ENCODE data around the gene RAB40C. TPM values are rescaled to one million over a fixed set of nuclear protein-coding genes. Genes with fewer than 3 reads are reported as not detected.

RAB40C gene
- total RNA-seq, 1 experiment from 2014 or later: 19.1 TPM

GRCh38 chr16:637081-638018, 47.5 kb downstream of the RAB40C start:
- intact Hi-C loops (cut with micrococcal nuclease; ENCODE audit: unreplicated experiment): loop anchor here (2.0 kb wide), 1 partner anchor 49 kb away; no protein-coding TSS in a partner anchor
- Histone ChIP-seq H3K4me1 (peaks cover 10% of the 10 kb centered on the region), H3K9me3 (no peaks in the 10 kb centered on the region), H3K27me3 (replicated peaks; ENCODE audit: control insufficient read depth, insufficient read depth, low read length) (no peaks in the 10 kb centered on the region), H3K36me3 (ENCODE audit: control insufficient read depth, insufficient read depth, low read length) (no peaks in the 10 kb centered on the region), H3K4me3 (ENCODE audit: low read depth, low read length) (peak overlapping the region; percentile 73)
- BruUV-seq (replicated peaks): no TSS peak
- H3K27ac Mint-ChIP-seq (ENCODE audit: unreplicated experiment): peak overlapping the region; percentile 98
- no peaks in the 10 kb centered on the region for H3K9me3 Mint-ChIP-seq (ENCODE audit: unreplicated experiment)
- no peaks in the 10 kb centered on the region for H3K27me3 Mint-ChIP-seq (ENCODE audit: insufficient read depth, unreplicated experiment)
- ChIA-PET POLR2A (no interaction called here), CTCF (interaction anchor here (0.9 to 1.3 kb wide), 2 partner anchors 47 to 110 kb away, joined by 4 to 5 read pairs; partner anchors contain the start of gene CAPN15)
- no peak for TF ChIP-seq CTCF (IDR thresholded peaks at IDR 0.05; ENCODE audit: insufficient read depth in 1 of 2, low read depth in 1 of 2, low read length in 1 of 2, severe bottlenecking in 1 of 2, unreplicated experiment in 1 of 2)
- peak overlapping the region; percentile 93 for H3K4me3 Mint-ChIP-seq (ENCODE audit: unreplicated experiment)
- peak; percentile 84 to 90 for DNase-seq
- peaks cover 14% of the 10 kb centered on the region for H3K36me3 Mint-ChIP-seq (ENCODE audit: insufficient read depth, unreplicated experiment)
- no peaks in the 10 kb centered on the region for H3K4me1 Mint-ChIP-seq (ENCODE audit: low read depth, unreplicated experiment)

GRCh38 chr16:638034-638543, 48.2 kb downstream of the RAB40C start:
- Mint-ChIP-seq H3K27ac (ENCODE audit: unreplicated experiment) (no peak overlapping the region), H3K27me3 (ENCODE audit: insufficient read depth, unreplicated experiment) (no peaks in the 10 kb centered on the region), H3K4me3 (ENCODE audit: unreplicated experiment) (peak overlapping the region; percentile 93), H3K9me3 (ENCODE audit: unreplicated experiment) (no peaks in the 10 kb centered on the region), H3K4me1 (ENCODE audit: low read depth, unreplicated experiment) (no peaks in the 10 kb centered on the region), H3K36me3 (ENCODE audit: insufficient read depth, unreplicated experiment) (peaks cover 14% of the 10 kb centered on the region)
- DNase-seq: no peak
- Histone ChIP-seq H3K27me3 (replicated peaks; ENCODE audit: control insufficient read depth, insufficient read depth, low read length) (no peaks in the 10 kb centered on the region), H3K9me3 (no peaks in the 10 kb centered on the region), H3K36me3 (ENCODE audit: control insufficient read depth, insufficient read depth, low read length) (no peaks in the 10 kb centered on the region), H3K4me3 (ENCODE audit: low read depth, low read length) (no peak overlapping the region), H3K4me1 (peaks cover 14% of the 10 kb centered on the region)
- BruUV-seq (replicated peaks): no TSS peak
- ChIA-PET CTCF (no interaction called here), POLR2A (no interaction called here)
- intact Hi-C loops (cut with micrococcal nuclease; ENCODE audit: unreplicated experiment): no loop called here
- no peak for TF ChIP-seq CTCF (IDR thresholded peaks at IDR 0.05; ENCODE audit: insufficient read depth in 1 of 2, low read depth in 1 of 2, low read length in 1 of 2, severe bottlenecking in 1 of 2, unreplicated experiment in 1 of 2)

- Mint-ChIP-seq H3K27me3 (ENCODE audit: insufficient read depth, unreplicated experiment) (no peaks in the 10 kb centered on the region), H3K36me3 (ENCODE audit: insufficient read depth, unreplicated experiment) (peaks cover 14% of the 10 kb centered on the region), H3K4me1 (ENCODE audit: low read depth, unreplicated experiment) (no peaks in the 10 kb centered on the region), H3K27ac (ENCODE audit: unreplicated experiment) (no peak overlapping the region), H3K4me3 (ENCODE audit: unreplicated experiment) (no peak overlapping the region), H3K9me3 (ENCODE audit: unreplicated experiment) (no peaks in the 10 kb centered on the region)
- no peak for DNase-seq
- ChIA-PET CTCF (no interaction called here), POLR2A (no interaction called here)
- intact Hi-C loops (cut with micrococcal nuclease; ENCODE audit: unreplicated experiment): no loop called here
- no peaks in the 10 kb centered on the region for H3K36me3 ChIP-seq (ENCODE audit: control insufficient read depth, insufficient read depth, low read length)
- BruUV-seq (replicated peaks): no TSS peak
- no peaks in the 10 kb centered on the region for H3K9me3 ChIP-seq
- no peak overlapping the region for H3K4me3 ChIP-seq (ENCODE audit: low read depth, low read length)
- no peaks in the 10 kb centered on the region for H3K27me3 ChIP-seq (replicated peaks; ENCODE audit: control insufficient read depth, insufficient read depth, low read length)
- H3K4me1 ChIP-seq: peaks cover 15% of the 10 kb centered on the region
- no peak for TF ChIP-seq CTCF (IDR thresholded peaks at IDR 0.05; ENCODE audit: insufficient read depth in 1 of 2, low read depth in 1 of 2, low read length in 1 of 2, severe bottlenecking in 1 of 2, unreplicated experiment in 1 of 2)
Measured at GRCh38 chr16:638836-639235, 49.0 kb downstream of the RAB40C start.

Measured in Caco-2 (cell line).